Measurements from ENCODE around the gene KPNA3. TPM values are rescaled to one million over a fixed set of nuclear protein-coding genes. Genes with fewer than 3 reads are reported as not detected.
A peak's percentile ranks its signal among the peaks of the same experiment; 100 is the strongest.

KPNA3 gene
- total and polyA plus RNA-seq, 9 donors: 9.1 to 30.9 (median 19.6) TPM

- DNase-seq: no peak
- Histone ChIP-seq H3K36me3 (no peaks in the 10 kb centered on the region), H3K27me3 (no peaks in the 10 kb centered on the region), H3K4me1 (ENCODE audit: insufficient read depth) (no peaks in the 10 kb centered on the region), H3K9me3 (no peaks in the 10 kb centered on the region), H3K4me3 (no peak overlapping the region), H3K27ac (no peak overlapping the region)
- intact Hi-C loops (cut with DNase I): no loop called here
- TF ChIP-seq CTCF (IDR thresholded peaks at IDR 0.05) (no peak), POLR2A (IDR thresholded peaks at IDR 0.05) (no peak), EP300 (IDR thresholded peaks at IDR 0.05) (no peak)
- 91 to 95% (median 91%) methylated on average over 7 of the region's 7 CpGs for WGBS, 3 donors
These were observed 22.2 kb upstream of the KPNA3 start for GRCh38 chr13:49814551-49815270.

GRCh38 chr13:49812812-49813211 lies 20.3 kb upstream of the KPNA3 start:
- H3K27ac ChIP-seq: no peak overlapping the region
- TF ChIP-seq POLR2A (IDR thresholded peaks at IDR 0.05) (no peak), CTCF (IDR thresholded peaks at IDR 0.05) (no peak), EP300 (IDR thresholded peaks at IDR 0.05) (no peak)
- 39 to 46% (median 42%) methylated on average over 4 of the region's 4 CpGs for WGBS, 3 donors
- no peak for DNase-seq
- H3K36me3 ChIP-seq: no peaks in the 10 kb centered on the region
- no peak overlapping the region for H3K4me3 ChIP-seq
- H3K4me1 ChIP-seq (ENCODE audit: insufficient read depth): no peaks in the 10 kb centered on the region
- intact Hi-C loops (cut with DNase I): no loop called here
- no peaks in the 10 kb centered on the region for H3K9me3 ChIP-seq
- no peaks in the 10 kb centered on the region for H3K27me3 ChIP-seq

GRCh38 chr13:49811527-49811908 lies 19.0 kb upstream of the KPNA3 start:
- WGBS, 3 donors: 74 to 85% (median 79%) methylated on average over 4 of the region's 4 CpGs
- DNase-seq: no peak
- H3K36me3 ChIP-seq: no peaks in the 10 kb centered on the region
- H3K4me1 ChIP-seq (ENCODE audit: insufficient read depth): no peaks in the 10 kb centered on the region
- TF ChIP-seq POLR2A (IDR thresholded peaks at IDR 0.05) (no peak), EP300 (IDR thresholded peaks at IDR 0.05) (no peak), CTCF (IDR thresholded peaks at IDR 0.05) (no peak)
- intact Hi-C loops (cut with DNase I): no loop called here
- H3K4me3 ChIP-seq: no peak overlapping the region
- no peaks in the 10 kb centered on the region for H3K27me3 ChIP-seq
- H3K27ac ChIP-seq: peak overlapping the region in 1 of 2 donors; percentile 34
- no peaks in the 10 kb centered on the region for H3K9me3 ChIP-seq

GRCh38 chr13:49810567-49811526 lies 18.4 kb upstream of the KPNA3 start:
- Histone ChIP-seq H3K27me3 (no peaks in the 10 kb centered on the region), H3K36me3 (no peaks in the 10 kb centered on the region), H3K27ac (peak overlapping the region in 1 of 2 donors; percentile 34), H3K4me3 (no peak overlapping the region), H3K9me3 (no peaks in the 10 kb centered on the region), H3K4me1 (ENCODE audit: insufficient read depth) (no peaks in the 10 kb centered on the region)
- intact Hi-C loops (cut with DNase I): no loop called here
- WGBS, 3 donors: 37 to 44% (median 38%) methylated on average over 6 of the region's 6 CpGs
- peak in 3 of 5 donors; percentile 17 to 41 (median 32) for DNase-seq
- TF ChIP-seq CTCF (IDR thresholded peaks at IDR 0.05) (no peak), POLR2A (IDR thresholded peaks at IDR 0.05) (no peak), EP300 (IDR thresholded peaks at IDR 0.05) (no peak)

Data from ovary (tissue), 9 donors.